ENCODE results near the gene DNAI2.

The DNAI2 gene

DNA sequence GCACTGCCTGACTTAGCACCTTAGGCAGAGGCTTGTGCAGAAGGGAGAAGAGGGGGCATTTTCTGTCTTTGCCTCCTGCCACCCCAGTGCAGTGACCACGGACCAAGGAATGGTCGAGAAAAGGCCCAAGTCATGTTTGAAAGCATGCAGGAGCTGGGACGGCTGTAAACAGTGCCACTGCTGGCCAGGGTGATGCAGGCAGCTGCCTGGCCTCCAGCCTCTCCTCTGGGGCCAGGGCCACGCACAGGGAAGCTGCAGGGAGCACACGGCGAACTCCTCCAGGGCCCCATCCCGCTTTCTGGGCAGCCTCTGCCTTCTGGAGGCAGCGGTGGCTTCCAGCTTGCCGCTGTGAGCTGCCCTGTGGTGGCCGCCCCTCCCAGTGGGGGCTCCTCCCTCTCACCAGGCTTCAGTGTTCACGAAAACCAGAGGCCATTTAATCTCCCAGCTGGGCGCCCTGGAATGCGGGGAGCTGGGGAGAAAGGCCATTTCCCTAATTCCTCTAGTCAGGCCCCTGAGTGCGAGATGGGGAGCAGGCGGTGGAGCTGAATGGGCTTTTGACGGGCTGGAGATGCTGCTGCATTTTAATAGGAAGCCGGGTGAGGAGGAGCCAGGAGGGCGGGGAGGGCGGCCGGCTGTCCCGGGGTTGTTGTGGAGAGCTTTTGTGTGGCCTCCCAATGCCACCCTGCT, 28.7 kb upstream of the DNAI2 start:
- DNase-seq (ENCODE audit: low read depth) = no peak
- TF ChIP-seq CTCF (IDR thresholded peaks at IDR 0.05; ENCODE audit: control insufficient read depth, extremely low read depth, insufficient read depth) = no peak
- H3K4me3 ChIP-seq (ENCODE audit: low read depth, low read length) = no peak overlapping the region

DNA sequence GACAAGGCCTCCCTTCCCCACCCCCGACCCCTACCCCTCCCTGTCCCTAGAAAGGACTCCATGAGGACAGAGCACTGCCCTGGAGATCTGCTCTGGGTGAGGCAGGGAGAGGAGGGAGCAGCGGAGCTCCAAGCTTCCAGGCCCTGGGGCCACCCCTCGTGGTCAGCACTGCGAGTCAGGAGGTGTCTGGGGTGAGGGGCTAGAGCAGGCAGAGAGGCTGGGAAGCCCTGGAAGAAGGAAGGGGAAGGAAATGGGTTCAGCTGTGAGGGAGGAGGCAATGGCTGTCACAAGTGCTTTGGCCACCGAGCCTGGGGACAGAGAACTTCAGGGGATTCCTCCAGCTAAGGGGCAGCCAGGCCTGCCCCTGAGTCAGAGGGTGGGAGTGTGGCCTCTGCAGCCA, 28.2 kb upstream of the DNAI2 start:
- no peak for DNase-seq (ENCODE audit: low read depth)
- TF ChIP-seq CTCF (IDR thresholded peaks at IDR 0.05; ENCODE audit: control insufficient read depth, extremely low read depth, insufficient read depth) = no peak
- H3K4me3 ChIP-seq (ENCODE audit: low read depth, low read length) = no peak overlapping the region

DNA sequence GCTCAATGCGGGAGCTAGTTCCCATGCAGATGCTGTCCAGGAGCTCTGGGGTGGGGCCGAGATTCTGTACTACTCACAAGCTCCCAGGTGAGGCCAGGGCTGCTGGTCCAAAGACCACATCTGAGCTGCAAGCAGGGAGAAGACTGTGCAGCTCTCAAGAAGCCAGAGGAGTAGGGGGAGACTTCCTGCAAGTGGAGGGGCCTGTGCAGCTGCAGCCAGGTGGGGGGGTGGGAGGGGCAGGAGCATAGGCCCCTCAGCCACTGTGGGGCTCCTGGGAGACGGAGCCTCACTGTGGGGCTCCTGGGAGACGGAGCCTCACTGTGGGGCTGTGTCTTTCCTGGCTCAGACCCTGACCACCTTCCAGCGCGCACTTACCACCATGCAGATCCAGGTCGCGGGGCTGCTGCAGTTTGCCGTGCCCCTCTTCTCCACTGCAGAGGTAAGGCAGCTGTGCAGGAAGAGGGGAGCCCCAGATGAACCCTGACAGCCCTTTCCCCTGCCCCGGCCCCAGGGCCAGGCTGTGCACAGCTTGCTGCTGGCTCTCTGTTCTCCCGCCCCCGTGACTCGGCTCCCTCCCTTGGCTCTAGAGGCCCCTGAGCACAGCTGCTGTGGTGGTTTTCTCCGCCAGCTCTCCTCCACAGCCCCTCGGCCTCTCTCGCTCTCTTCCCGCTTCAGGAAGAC, 24.3 kb upstream of the DNAI2 start:
- TF ChIP-seq CTCF (IDR thresholded peaks at IDR 0.05; ENCODE audit: control insufficient read depth, extremely low read depth, insufficient read depth) = no peak
- H3K4me3 ChIP-seq (ENCODE audit: low read depth, low read length) = no peak overlapping the region
- DNase-seq (ENCODE audit: low read depth) = no peak

DNA sequence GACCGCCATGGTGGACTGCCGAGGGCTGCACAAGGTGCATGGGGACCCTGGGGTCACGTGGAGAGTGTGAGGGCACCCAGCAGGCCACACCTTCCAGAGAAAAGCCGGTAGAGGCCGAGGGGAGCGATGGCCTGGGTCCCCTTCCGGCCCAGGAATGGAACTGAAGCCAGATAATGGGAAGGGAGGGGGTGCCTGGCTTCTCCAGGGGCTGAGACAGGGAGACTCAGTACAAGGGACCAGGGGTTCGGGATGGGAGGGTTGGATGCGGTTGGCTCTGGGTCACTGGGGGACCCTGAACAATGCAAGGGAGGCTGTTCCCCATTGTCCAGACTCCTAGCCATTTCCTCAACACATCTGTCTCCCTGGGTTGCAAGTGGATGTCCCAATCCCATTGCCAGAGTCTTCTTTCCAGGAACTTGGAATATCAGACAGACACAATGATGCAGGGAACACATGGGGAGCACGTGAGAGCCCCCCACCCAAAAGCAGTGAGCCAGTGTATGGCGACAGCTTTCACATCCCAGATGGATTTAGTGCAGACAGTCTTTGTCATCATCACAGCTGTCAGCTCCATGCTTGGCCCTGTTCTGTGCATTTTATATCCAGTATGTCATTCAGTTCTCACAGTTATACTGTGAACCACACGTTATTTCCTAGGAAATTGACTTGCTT, 23.6 kb upstream of the DNAI2 start:
- no peak for TF ChIP-seq CTCF (IDR thresholded peaks at IDR 0.05; ENCODE audit: control insufficient read depth, extremely low read depth, insufficient read depth)
- no peak overlapping the region for H3K4me3 ChIP-seq (ENCODE audit: low read depth, low read length)
- DNase-seq (ENCODE audit: low read depth) = no peak

GRCh38 chr17:74251051-74251450, 23.0 kb upstream of the DNAI2 start:
- no peak overlapping the region for H3K4me3 ChIP-seq (ENCODE audit: low read depth, low read length)
- TF ChIP-seq CTCF (IDR thresholded peaks at IDR 0.05; ENCODE audit: control insufficient read depth, extremely low read depth, insufficient read depth) = no peak
- no peak for DNase-seq (ENCODE audit: low read depth)

- TF ChIP-seq CTCF (IDR thresholded peaks at IDR 0.05; ENCODE audit: control insufficient read depth, extremely low read depth, insufficient read depth) = no peak
- H3K4me3 ChIP-seq (ENCODE audit: low read depth, low read length) = no peak overlapping the region
- no peak for DNase-seq (ENCODE audit: low read depth)
These were observed 22.5 kb upstream of the DNAI2 start for GRCh38 chr17:74251569-74251968.

Measured in LNCaP clone FGC (cell line).